ENCODE data around the gene RPS5.
"Not testable (repeated sequence)": the region's sequence is repeated elsewhere in the genome, so short reads cannot be mapped to it uniquely, and the experiment has no call there.

Gene RPS5

DNA sequence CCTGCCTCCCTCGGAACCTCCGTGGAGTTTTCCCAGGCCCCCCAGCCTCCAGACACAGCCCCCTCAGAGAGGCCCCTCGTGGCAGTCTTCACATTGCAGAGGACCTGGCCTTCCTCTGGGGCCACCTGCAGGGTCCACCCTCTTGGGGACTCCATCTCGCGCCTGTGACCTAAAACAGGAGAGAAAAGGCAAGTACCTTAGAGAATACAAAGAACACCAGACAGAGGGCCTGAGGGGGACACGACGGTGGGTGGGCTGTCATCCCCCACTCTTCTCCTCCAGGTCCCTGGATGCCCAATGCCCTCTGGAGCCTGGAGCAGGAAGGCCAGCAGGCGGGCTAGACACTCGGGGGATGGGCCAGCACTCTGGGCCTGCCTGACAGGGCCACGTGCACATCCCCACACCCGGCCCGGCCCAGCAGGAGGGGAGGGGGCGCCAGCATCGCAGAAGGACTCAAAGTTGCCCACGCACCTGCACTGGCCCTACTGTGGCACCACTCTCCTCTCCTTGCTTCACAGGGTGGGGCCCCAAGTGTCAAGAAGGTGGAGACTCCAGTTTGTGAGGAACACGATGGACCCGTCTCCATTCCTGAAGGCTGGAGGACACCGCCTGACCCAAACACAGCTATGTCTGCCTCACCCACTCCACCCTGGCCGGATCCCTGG lies 29.5 kb upstream of the RPS5 start:
- DNase-seq, result no peak

DNA sequence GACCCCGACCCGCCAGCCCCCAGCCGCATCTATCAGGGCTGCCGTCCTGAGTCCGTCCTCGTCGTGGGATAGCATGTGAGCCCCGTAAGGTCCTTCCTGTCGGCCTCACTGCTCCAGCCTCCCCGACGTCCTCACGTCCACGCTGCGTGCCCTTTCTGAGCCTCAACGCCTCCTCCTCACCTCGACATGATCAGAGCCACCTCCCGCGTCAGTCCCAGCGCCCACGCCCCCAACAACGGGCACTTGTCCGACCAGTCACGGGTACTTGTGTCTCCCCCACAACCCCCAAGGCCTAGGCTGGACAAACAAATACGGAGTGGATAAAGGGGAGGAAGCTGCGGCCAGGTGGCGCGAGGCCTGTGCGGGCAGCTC lies 25.2 kb upstream of the RPS5 start:
- peak; percentile 75 for DNase-seq

- DNase-seq, result peak; percentile 99
Measured at GRCh38 chr19:58362272-58362994, 24.6 kb upstream of the RPS5 start, which contains the start of gene ZNF497. TSS of gene ZNF497 (minus strand) at chr19:58362751. CDS start at chr19:58357635, 5,116 bp downstream.

DNA sequence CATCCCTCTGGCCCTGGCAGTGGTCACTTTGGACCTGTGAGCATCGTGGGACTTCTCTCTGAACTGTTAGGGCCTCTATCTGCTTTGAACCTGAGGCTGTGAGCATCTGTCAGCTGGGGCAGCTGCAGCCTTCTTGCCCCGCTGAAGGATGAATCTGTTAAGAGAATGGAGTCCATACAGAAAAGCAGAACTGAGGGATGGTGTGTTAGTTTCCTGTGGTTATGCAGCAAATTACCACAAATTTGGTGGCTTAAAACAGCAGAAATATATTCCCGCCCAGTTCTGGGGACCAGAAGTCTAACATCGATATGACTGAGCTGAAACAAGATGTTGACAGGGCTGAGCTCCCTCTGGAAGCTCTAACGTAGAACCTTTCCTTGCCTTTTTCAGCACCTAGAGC lies 22.9 kb upstream of the RPS5 start:
- DNase-seq, result no peak

GRCh38 chr19:58366585-58367430 lies 20.3 kb upstream of the RPS5 start:
- no peak for DNase-seq

DNA sequence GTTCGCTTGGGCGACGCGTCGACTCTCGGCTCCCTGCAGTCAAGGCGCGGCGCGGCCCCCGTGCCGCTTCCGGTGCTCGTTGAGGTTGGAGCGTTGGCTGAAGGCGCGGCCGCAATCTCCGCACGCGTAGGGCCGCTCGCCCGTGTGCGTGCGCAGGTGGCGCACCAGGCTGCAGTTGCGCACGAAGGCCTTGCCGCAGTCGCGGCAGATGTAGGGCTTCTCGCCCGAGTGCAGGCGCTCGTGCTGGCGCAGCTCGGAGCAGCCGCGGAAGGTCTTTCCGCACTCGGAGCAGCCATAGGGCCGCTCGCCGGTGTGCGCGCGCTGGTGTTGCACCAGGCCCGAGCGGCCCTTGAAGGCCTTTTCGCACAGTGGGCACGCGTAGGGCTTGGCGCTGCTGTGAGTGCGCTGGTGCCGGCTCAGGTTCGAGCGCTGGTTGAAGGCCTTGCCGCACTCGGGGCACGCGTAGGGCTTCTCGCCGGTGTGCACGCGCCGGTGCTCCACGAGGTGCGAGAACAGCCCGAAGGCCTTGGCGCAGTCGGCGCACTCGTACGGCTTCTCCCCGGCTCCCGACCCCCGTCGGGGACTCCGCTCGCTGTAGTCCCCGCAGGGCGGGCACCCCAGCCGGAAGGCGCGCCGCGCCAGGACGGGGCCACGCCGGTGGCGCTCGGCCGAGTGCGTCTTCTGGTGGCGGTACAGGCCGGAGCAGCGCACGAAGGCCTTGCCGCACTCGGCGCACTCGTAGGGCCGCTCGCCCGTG lies 19.2 kb upstream of the RPS5 start:
- DNase-seq, result no peak

DNA sequence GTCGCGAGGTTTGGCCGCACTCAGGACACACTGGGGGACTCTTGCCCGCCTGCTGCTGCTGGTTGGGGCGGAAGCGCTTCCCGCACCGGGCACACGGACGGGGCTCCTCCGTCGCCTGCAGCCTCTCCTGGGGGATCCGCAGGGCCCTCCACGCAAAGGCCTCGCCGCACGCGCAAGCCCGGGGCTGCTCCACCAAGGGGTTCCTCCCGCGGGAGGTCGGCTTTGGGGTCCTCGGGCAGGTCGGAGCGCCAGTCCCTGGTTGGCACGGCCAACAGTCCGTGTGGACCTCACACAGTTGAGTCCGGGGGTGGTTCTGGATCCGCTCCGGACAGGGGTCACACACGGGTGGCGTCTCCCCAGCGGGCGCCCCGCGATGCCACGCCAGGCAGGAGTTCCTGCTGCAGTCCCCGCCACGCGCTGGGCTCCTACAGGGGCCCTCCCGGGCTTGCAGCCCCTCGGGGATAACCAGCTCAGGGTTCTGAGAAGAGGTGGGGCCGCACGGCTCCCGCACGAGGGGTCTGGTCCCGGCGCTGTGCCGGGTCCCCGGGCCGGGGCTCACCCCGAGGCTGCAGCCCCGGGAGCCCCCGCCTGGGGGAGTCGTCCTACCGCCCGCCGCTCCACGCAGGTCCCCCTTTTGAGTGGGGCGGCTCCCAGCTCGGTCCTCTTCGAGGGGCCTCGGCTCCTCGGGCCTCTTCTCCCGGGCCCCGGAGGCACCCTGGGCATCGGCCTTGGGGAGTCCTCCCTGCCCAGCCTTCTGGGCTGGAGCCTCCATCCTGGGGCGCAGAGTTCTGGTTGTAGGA lies 18.3 kb upstream of the RPS5 start:
- DNase-seq, result no peak

DNA sequence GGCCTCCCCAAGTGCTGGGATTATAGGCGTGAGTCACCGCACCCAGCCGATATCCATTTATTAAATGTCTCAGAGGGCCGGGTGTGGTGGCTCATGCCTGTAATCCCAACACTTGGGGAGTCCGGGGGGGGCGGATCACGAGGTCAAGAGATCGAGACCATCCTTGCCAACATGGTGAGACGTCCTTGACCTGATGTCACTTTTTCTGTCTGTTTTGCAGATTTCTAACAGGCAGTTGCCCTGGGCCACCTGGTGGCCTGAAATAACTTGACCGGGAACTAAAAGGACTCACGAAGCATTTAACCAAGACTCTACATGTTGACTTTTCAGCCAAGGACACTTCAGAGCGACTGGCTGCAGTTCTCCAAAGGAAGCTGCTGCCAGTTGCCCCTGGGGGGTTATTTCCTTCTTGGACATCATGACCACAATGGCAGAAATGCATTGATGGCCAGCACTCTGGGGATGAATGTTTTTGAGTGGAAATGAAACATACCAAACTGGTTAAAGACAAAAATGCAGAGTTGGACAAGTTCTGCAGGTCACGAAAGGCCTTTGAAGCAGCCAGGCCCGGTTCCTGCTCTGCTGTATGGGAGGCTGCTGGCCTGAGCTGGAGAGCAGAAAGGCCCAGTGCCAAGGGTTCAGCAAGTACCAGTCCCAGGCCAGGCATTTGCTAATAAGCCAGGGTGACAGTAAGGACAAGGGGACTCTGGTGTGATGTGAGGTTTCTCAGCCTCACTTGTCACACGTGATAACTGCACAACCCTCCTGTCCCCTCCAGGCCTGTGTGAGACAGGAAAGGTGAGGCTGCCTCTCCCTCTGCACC lies 14.5 kb upstream of the RPS5 start:
- DNase-seq, result no peak

DNA sequence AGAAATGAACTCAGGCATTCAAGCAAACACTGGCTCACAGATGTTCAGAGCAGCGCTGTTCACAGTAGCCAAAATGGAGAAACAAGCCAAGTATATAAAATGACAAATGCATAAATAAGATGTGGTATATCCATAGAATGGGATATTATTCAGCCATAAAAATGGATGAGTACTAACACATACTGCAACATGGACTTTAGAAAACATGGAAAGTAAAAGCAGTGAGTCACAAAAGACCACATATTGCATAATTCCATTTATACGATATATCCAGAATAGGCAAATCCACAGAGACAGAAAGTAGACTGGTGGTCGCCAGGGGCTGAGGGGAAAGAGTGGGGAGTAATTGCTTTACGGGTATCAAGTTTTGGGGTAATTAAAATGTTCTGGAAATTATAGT lies 12.9 kb upstream of the RPS5 start:
- DNase-seq, result no peak

- not testable (repeated sequence) for DNase-seq
Measured at GRCh38 chr19:58376724-58377123, 10.3 kb upstream of the RPS5 start.

DNA sequence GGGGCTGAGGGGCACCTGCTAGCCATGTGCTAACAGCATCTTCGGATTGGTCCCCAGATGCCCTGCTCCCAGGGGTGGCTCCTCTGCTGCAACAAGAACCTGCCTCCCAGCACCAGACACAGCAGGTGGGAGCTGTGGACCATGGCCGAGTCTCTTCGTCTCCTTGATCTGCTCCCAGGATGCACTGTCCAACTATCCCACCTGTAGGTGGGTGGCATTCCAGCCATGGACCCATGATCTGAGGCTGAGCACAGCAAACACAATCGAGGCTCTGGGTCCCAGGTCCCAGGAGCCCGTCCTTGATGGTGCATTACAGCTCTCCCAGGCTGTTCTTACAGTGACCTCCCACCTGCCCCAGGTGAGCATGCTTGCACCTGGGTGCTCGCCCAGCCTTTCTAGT lies 7.8 kb upstream of the RPS5 start:
- DNase-seq, result no peak

DNA sequence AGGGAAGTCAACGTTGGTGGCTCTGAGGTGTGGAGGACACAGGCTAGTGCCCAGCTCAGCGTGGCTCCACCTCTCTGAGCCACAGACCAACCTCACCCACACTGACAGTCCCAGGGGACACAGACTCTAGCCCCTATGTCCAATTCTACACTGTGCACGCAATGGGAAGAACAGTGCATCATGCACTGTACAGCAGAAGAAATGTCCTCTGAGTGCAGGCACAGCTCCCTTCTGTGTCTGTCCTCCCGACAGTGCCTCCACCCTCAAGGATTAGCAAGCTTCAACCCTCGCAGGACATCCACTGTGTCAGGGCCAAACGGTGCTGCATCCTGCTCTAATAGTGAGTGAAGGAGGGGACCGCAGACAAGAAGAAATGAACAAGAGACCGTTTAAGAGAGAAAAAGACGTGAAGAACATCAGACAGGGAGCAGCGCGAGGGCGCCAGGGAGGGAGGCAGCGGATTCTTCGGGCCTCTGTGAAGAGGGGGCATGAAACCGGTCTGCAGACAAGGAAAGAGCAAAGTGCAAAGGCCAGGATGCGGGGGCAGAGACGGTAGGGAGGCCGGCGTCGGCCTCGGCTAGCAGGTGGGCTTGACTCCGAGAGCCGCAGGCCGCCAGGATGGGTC lies 6.9 kb upstream of the RPS5 start:
- peak; percentile 63 for DNase-seq

DNA sequence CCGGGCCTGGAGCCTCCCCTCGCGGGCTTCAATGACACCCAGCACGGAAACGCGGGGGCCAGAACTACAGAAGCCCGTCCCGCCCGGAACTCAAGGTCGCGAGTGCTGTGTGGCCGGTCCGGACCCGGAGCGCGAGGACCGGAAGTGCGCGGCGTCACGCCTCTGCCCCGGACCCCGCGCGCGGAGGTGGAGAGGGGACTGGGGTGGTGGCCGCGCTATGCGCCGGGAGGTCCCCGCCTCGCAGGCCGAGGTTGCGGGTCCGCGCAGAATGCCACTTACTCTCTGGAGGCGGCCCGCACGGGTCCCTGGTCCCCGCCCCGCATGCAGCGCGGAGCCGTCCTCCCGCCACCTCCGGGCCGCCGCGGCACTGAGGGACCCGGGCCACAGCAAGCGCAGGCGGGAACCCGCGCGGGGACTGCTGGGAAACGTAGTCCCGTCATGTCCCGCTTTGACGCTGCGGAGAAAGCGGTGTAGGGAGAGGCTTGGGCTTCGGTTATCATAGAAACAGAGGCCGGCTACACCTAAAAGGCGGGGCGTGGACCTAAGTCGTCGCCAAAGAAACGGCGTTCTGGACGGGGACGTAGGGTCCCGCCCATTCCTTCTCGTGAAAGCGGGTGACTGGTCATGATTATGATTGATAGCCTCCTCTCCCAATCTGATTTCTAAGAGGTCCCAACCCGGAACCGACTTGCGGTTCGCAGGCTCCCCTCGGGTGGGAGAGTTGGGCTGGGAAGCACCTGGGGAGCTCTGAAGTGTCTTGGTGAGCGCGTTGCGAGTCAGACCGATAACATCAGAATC lies 6.2 kb upstream of the RPS5 start, which contains the start of gene ZNF837:
ZNF837 (minus strand) TSS at position 369 of the 798 bp plus-strand sequence. CDS start 11,698 bp downstream, outside the sequence.
- DNase-seq, result peak; percentile 100

DNA sequence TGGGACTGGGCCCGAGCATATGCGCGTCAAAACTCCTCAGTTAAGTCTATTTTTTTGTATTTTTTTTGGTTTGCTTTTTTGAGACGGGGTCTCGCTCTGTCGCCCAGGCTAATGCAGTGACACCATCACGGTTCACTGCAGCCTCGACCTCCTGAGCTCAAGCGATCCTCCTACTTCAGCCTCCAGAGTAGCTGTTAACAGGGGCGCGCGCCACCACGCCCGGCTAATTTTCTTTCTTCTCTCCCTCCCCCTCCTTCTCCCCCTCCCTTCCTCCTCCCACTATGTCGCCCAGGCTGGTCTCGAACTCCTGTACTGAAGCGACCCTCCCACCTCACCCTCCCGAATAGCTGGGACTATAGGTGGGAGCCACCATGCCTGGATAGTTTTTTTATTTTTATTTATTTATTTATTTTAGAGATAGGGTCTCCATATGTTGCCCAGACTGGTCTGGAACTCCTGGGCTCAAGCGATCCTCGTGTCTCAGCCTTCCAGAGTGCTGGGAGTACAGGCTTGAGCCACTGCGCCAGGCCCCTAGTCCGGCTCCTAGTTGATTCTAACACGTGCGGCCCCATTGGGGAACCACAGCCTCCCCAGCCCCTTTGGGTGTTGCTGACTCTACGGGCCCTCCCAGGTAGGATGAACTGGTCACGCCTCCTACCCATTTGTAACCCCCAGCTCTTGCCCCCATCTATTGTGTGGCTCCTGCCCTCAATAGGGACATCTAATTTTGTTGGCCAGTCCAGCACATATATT lies 5.4 kb upstream of the RPS5 start:
- DNase-seq, result peak; percentile 57

DNA sequence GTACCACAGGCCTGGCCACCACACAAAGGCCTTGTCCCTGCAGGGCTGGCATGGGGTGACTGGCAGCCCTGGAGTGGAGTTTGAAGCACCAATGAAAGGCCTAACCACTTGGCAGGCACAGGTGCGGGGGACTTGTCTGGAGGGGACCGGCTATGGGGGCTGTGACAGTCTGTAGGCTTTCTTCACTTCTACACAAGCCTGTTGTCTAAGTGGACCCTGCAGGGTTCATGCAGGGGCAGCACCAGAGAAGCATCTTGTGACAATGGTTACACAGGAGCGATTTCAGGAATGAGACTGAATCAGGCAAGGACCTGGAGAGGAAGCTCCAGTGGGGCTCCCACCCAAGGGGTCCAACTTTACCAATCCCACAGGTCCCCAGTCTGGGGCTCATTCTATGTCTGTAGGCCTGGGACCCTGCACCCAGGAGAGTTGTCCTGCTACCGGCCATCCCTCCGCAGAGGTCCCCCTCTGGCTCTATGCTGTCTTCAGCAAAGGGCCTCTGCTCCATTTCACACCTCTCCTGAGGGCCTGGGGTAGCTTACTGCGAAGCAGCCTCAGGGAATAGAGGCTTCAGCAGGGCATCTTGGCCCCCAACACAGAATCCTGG lies 4.0 kb upstream of the RPS5 start:
- DNase-seq, result no peak

GRCh38 chr19:58385313-58385890 lies 1.7 kb upstream of the RPS5 start:
- no peak for DNase-seq

DNA sequence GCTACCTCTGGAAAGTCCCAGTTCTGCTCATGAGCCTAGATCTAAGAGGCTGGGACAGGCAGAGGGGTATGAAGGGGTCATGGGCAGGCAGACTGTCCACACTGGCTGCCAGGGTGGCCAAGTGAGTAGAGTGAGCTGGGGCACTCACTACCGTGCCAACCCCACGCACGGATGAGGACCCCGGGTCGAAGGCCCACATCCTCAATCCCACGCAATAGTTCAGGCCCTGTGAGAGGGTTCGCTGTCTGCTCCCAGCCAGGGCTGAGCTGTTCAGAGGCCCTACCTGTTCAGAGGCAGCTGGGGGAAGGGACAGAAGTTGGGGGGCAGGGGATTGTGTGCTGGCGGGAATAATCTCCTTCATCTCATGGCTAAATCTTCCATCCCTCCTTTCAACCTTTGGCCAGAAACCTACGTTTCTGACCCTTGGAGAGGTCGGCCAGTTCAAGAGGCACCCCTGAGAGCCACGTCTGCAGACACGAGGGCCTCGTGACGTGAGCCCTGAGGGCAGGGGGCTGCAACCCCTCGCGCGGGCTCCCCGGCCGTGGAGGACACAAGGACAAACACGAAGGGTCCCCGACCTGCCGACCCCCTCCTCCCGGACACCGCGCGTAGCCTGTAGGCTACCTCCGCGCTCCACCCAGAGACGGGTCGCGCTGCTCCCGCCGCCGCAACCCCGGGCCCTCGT lies 1.0 kb upstream of the RPS5 start:
- peak; percentile 63 for DNase-seq

Measured in NCI-H69 (cell line).